Measurements from ENCODE around the gene TEAD4. TPM values are rescaled to one million over a fixed set of nuclear protein-coding genes. Genes with fewer than 3 reads are reported as not detected.

TEAD4 gene
- total RNA-seq, 2 experiments from 2014 or later, result not detected

DNA sequence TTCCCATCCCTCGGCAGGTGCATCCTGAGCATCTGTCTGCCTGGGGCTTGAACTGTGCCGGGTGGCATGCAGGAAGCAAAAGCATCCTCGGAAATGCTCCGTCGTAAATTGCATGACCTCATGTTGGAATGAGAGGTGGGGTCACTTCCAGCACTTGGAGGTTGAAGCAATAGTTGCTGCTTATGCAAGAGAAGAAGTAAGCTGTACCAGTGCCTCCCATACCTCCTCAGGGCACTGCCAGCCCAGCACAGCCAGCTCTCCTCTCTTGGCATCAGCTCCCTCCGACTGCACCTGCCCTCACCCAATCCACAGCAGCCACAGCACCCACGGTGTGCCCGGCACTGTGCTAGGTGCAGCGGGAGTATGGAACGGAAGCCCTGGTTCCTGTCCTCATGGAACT lies 11.5 kb downstream of the TEAD4 start:
- ATAC-seq (ENCODE audit: low read depth), result no peak
- Mint-ChIP-seq H3K4me3 (no peak overlapping the region), H3K36me3 (no peaks in the 10 kb centered on the region), H3K27ac (no peak overlapping the region), H3K4me1 (no peaks in the 10 kb centered on the region), H3K27me3 (peaks cover 8% of the 10 kb centered on the region), H3K9me3 (no peaks in the 10 kb centered on the region)
- POLR2A ChIA-PET, result no interaction called here
- no peak for DNase-seq

DNA sequence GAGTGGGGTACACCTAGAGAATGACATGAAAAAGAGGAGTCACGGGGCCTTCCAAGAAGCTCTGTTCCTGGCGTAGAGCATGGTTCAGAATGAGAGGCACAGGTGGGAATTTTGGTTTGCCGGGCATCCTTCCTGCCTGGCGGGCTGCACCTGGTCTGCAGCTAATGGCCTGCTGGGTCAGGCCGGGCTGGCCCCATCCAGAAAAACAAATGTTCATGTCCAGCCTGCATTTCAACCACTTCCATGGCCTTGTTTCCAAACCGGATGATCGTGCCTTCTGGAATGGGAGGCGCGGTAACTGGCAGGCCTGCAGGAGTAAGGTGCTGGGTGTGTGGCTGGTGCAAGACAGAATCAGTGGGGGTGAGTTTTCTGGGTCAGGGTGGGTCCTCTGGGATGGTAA lies 14.4 kb downstream of the TEAD4 start:
- H3K9me3 Mint-ChIP-seq, result no peaks in the 10 kb centered on the region
- no peak for ATAC-seq (ENCODE audit: low read depth)
- H3K27me3 Mint-ChIP-seq, result peaks cover 8% of the 10 kb centered on the region
- H3K27ac Mint-ChIP-seq, result no peak overlapping the region
- H3K4me3 Mint-ChIP-seq, result no peak overlapping the region
- DNase-seq, result no peak
- H3K36me3 Mint-ChIP-seq, result no peaks in the 10 kb centered on the region
- H3K4me1 Mint-ChIP-seq, result no peaks in the 10 kb centered on the region
- POLR2A ChIA-PET, result no interaction called here

DNA sequence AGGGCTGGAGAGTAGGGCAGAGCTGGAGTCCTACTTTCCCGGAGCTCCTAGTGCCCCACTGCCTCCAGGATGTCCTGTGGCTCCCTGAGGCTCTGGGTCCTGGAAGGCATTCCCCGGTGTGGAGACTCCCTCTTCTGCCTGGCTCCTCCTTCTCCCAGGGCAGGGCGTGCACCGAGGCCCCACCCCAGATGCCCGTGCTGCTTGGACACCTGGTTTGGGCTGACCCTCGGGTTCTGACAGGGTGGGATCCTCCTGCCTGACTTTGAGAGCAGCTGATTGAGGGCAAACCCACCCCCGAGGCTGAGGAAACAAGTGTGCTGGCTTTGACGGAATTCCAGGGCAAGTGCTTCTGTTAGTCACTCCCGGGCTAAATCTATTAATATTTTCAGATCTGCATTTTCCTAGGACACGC lies 15.4 kb downstream of the TEAD4 start:
- POLR2A ChIA-PET, result no interaction called here
- Mint-ChIP-seq H3K9me3 (no peaks in the 10 kb centered on the region), H3K4me3 (no peak overlapping the region), H3K4me1 (no peaks in the 10 kb centered on the region), H3K36me3 (no peaks in the 10 kb centered on the region), H3K27ac (no peak overlapping the region), H3K27me3 (peaks cover 5% of the 10 kb centered on the region)
- no peak for ATAC-seq (ENCODE audit: low read depth)
- no peak for DNase-seq

DNA sequence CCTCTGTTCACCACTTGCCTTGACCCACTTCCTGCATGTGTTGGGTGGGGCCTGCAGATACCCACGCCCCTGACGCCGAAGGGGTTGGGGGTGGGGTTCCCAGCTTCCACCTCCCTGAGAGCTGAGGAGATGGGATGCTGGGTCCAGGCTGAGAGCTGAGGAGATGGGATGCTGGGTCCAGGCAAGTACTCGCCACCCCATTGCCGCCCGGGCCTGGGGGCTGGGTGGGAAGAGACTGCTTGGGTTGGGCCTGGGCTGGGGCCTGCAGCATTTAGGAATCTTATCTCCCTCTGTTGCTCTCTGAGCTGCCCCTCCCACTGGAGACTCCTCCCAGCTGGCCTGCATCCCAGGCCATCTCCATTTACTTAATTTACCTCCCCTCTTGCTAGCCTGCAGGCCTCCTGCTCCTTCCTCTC lies 17.4 kb downstream of the TEAD4 start:
- Mint-ChIP-seq H3K27me3 (peaks cover 5% of the 10 kb centered on the region), H3K9me3 (no peaks in the 10 kb centered on the region), H3K36me3 (no peaks in the 10 kb centered on the region), H3K4me1 (no peaks in the 10 kb centered on the region), H3K27ac (no peak overlapping the region), H3K4me3 (no peak overlapping the region)
- DNase-seq (no peak), ATAC-seq (ENCODE audit: low read depth) (no peak)
- POLR2A ChIA-PET, result no interaction called here

DNA sequence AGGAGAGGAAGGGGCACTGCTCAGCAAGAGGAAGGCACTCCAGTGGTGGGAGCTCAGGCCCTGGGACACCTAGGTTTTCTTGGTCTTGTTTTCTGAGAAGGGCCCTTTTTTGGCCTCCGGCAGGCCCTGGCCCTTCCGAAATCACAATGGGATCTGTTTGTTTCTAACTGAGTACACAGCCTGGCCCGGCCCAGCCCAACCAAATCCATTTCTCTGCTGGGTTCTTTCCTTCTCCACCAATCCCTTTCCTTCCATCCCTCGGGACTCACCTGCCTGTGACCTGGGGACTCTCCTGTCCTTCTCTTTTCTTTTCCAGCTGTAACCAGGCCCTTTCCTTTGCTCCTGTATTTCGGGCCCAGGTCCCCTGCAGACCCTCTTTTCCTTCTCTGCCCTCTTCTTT lies 18.6 kb downstream of the TEAD4 start:
- Mint-ChIP-seq H3K36me3 (no peaks in the 10 kb centered on the region), H3K27ac (no peak overlapping the region), H3K9me3 (no peaks in the 10 kb centered on the region), H3K4me1 (no peaks in the 10 kb centered on the region), H3K27me3 (peaks cover 6% of the 10 kb centered on the region), H3K4me3 (no peak overlapping the region)
- no peak for ATAC-seq (ENCODE audit: low read depth)
- no peak for DNase-seq
- POLR2A ChIA-PET, result no interaction called here

DNA sequence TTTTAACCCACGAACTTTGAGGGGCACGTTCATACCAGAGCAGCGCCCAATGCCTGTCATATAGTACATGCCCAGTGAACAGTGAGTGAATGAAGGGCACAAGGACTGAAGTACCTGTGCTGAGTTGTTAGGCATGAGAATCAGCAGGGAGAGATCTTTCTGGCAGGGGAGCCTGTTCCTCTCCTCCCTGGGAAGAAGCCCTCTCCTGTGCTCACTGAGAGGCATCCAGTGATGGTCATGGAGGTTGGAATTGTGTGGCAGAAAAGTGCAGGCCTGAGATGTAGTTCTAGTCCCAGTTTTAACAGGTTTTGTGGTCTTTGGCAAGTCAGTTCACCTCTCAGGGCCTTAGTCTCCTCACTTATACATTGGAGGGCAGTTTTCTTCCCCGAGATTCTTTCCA lies 20.6 kb downstream of the TEAD4 start:
- POLR2A ChIA-PET, result no interaction called here
- Mint-ChIP-seq H3K4me1 (peaks cover 1% of the 10 kb centered on the region), H3K27ac (no peak overlapping the region), H3K27me3 (peaks cover 3% of the 10 kb centered on the region), H3K4me3 (no peak overlapping the region), H3K9me3 (no peaks in the 10 kb centered on the region), H3K36me3 (no peaks in the 10 kb centered on the region)
- DNase-seq (no peak), ATAC-seq (ENCODE audit: low read depth) (no peak)

DNA sequence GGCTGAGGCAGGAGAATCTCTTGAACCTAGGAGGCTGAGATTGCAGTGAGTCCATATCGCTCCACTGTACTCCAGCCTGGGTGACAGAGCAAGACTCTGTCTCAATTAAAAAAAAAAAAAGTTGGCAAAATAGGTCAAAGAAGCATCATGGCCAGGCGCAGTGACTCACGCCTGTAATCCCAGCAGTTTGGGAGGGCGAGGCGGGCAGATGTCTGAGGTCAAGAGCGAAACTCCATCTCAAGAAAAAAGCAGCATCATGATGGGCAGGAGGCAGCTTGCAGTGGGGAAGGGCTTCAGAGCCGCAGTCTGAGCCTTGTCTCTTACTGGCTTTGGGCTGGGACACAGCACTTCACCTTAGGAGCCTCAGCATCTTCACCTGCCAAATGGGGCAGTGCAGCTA lies 21.4 kb downstream of the TEAD4 start:
- Mint-ChIP-seq H3K36me3 (no peaks in the 10 kb centered on the region), H3K27ac (no peak overlapping the region), H3K4me3 (no peak overlapping the region), H3K27me3 (peaks cover 3% of the 10 kb centered on the region), H3K4me1 (peaks cover 1% of the 10 kb centered on the region), H3K9me3 (no peaks in the 10 kb centered on the region)
- ATAC-seq (ENCODE audit: low read depth), result no peak
- POLR2A ChIA-PET, result no interaction called here
- no peak for DNase-seq

DNA sequence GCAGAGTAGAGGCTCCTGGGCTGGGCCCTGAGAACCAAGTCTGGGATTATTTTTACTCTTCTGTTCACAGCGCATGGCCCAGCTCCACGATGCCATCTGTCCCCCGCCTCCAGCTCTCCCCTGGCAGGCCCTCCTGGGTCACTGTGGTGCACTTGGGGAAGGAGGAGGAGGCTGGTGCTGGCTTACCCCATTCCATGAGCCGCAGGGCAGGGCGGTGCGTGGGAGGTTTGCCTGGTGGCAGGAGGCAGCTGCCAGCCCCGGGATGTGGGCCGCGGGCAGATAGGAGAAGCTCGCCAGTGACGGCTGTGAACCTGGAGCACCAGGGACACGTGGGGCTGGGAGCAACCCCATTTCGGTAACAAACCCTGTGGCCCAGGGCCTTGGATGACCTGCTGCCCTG lies 23.2 kb downstream of the TEAD4 start:
- Mint-ChIP-seq H3K27me3 (peaks cover 3% of the 10 kb centered on the region), H3K4me3 (no peak overlapping the region), H3K4me1 (peaks cover 1% of the 10 kb centered on the region), H3K9me3 (no peaks in the 10 kb centered on the region), H3K36me3 (no peaks in the 10 kb centered on the region), H3K27ac (no peak overlapping the region)
- ATAC-seq (ENCODE audit: low read depth) (no peak), DNase-seq (no peak)
- POLR2A ChIA-PET, result no interaction called here

DNA sequence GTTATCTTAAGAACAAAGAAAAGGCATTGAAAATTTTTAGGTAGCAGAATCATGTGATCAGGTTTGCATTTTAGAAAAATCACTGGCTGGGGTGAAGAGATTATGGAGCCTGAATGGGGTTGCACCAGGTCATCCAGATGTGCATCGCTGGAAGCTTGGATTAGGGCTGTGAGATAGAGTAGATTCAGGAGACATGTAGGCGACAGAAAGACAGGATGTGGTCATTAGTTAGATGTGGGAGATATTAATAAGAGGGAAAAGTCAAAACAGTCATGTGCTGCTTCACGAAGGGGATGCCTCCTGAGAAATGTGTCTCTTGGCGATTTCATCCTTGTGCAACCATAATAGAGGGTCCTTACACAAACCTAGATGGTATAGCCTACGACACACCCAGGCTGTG lies 25.1 kb downstream of the TEAD4 start:
- POLR2A ChIA-PET, result no interaction called here
- Mint-ChIP-seq H3K4me1 (peaks cover 1% of the 10 kb centered on the region), H3K27ac (no peak overlapping the region), H3K9me3 (no peaks in the 10 kb centered on the region), H3K27me3 (peaks cover 3% of the 10 kb centered on the region), H3K36me3 (no peaks in the 10 kb centered on the region), H3K4me3 (no peak overlapping the region)
- ATAC-seq (ENCODE audit: low read depth) (no peak), DNase-seq (no peak)

DNA sequence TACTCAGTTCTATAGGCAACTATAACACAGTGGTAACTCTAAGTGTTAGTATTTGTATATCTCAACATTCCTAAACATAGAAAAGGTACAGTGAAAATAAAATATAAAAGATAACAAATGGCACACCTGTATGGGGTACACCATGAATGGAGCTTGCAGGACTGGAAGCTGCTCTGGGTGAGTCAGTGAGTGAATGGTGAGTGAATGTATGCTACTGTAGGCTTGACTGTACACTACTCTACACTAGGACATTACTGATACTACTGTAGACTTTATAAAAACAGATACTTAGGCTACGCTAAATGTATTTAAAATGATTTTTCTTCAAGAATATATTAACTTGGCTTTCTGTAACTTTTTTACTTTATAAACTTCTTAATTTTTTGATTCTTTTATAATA lies 25.5 kb downstream of the TEAD4 start:
- DNase-seq, result no peak
- Mint-ChIP-seq H3K36me3 (no peaks in the 10 kb centered on the region), H3K4me3 (no peak overlapping the region), H3K4me1 (peaks cover 1% of the 10 kb centered on the region), H3K27ac (no peak overlapping the region), H3K27me3 (peaks cover 3% of the 10 kb centered on the region), H3K9me3 (no peaks in the 10 kb centered on the region)
- ATAC-seq (ENCODE audit: low read depth), result no peak
- POLR2A ChIA-PET, result no interaction called here

DNA sequence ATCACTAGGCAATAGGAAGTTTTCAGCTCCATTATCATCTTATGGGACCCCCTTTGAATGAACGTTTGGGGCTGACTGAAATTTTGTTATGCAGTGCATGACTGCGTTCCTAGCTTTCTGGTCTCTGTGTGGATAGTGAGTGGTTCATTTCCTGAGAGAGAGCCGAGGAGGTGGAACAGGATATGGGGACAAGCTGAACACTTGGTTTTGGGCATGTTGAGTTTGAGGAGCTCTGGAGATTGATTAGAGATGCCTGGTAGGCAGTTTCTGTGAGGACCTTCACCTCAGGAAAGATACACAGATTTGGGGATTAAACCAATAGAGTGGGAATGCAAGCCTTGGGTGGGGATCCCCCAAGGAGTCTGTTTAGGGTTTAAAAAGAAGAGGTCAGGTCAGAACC lies 27.7 kb downstream of the TEAD4 start:
- DNase-seq, result no peak
- no peak for ATAC-seq (ENCODE audit: low read depth)
- Mint-ChIP-seq H3K4me3 (no peak overlapping the region), H3K36me3 (no peaks in the 10 kb centered on the region), H3K4me1 (peaks cover 1% of the 10 kb centered on the region), H3K9me3 (peaks cover 1% of the 10 kb centered on the region), H3K27me3 (peaks cover 3% of the 10 kb centered on the region), H3K27ac (no peak overlapping the region)
- POLR2A ChIA-PET, result no interaction called here

DNA sequence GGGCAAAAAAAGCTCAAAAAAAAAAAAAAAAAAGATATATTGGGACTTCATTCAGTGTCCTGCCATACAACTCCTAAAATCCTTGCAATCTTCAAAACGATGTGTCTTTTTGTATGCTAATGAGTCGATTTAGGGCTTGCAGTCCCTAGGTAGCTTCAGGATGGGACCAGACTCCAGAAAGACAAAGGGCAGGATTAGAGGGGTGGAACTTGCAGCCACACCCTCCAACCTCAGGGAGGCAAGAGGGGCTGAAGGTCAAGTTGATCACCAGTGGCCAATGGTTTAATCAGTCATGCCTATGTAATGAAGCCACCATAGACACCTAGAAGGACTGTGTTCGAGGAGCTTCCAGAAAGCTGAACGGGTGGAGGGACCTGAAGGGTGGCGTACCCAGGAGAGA lies 29.3 kb downstream of the TEAD4 start:
- POLR2A ChIA-PET, result no interaction called here
- Mint-ChIP-seq H3K27ac (no peak overlapping the region), H3K9me3 (peaks cover 1% of the 10 kb centered on the region), H3K4me1 (peaks cover 1% of the 10 kb centered on the region), H3K36me3 (no peaks in the 10 kb centered on the region), H3K4me3 (no peak overlapping the region), H3K27me3 (no peaks in the 10 kb centered on the region)
- no peak for ATAC-seq (ENCODE audit: low read depth)
- no peak for DNase-seq

DNA sequence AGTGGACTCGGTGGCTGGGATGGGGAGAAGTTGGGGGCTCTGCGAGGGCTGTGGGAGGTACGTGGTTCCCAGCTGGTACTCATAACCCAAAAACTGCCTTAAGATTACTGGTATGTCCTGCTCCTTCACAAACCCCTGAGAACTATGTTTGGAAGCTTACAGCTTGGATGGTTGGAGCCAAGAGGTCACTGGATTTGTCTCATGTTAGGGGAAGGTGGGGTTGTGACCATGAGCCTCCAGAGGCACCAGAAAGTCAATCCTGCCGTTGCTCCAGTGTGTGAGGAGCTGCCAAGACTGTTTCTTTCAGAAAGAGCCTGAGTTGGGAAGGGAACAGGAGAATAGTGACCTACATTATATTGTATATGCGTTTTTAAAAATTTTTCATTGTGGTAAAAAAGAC lies 33.5 kb downstream of the TEAD4 start:
- no peaks in the 10 kb centered on the region for H3K36me3 Mint-ChIP-seq
- DNase-seq, result no peak
- no peak for ATAC-seq (ENCODE audit: low read depth)
- no peaks in the 10 kb centered on the region for H3K4me1 Mint-ChIP-seq
- no peak overlapping the region for H3K27ac Mint-ChIP-seq
- POLR2A ChIA-PET, result no interaction called here
- peaks cover 1% of the 10 kb centered on the region for H3K9me3 Mint-ChIP-seq
- no peaks in the 10 kb centered on the region for H3K27me3 Mint-ChIP-seq
- H3K4me3 Mint-ChIP-seq, result no peak overlapping the region

DNA sequence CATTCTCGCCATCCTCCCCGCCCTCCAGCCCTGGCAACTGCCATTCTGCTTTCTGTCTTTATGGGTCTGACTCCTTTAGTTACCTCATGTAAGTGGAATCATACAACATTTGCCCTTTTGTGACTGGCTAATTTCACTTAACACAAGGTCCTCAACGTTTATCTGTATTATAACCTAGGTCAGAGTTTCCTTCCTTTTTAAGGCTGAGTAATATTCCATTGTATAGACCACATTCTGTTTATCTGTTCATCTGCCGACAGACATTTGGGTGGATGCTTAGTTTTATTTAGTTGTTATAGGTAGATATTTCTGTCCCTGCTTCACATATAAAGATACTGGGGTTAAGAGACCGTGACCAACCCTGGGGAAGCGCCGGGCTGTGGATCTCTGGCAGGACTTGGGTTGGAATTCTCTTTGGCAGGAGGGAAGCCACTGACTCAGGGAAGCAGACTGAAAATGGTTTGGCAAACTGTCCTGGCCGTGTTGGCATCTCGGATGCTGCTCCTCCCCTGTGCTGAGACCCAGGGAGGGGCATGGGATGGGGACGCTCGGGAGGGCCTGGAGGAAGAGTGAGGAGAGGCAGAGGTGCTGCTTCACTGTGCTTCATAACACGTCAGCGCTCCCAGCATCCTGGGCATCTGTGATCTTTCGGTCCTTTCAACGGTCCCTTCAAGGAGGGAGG lies 38.9 kb downstream of the TEAD4 start:
- no peak overlapping the region for H3K27ac Mint-ChIP-seq
- no peaks in the 10 kb centered on the region for H3K9me3 Mint-ChIP-seq
- ATAC-seq (ENCODE audit: low read depth) (no peak), DNase-seq (no peak)
- no peaks in the 10 kb centered on the region for H3K36me3 Mint-ChIP-seq
- H3K4me3 Mint-ChIP-seq, result no peak overlapping the region
- H3K27me3 Mint-ChIP-seq, result no peaks in the 10 kb centered on the region
- no peaks in the 10 kb centered on the region for H3K4me1 Mint-ChIP-seq
- POLR2A ChIA-PET, result no interaction called here

DNA sequence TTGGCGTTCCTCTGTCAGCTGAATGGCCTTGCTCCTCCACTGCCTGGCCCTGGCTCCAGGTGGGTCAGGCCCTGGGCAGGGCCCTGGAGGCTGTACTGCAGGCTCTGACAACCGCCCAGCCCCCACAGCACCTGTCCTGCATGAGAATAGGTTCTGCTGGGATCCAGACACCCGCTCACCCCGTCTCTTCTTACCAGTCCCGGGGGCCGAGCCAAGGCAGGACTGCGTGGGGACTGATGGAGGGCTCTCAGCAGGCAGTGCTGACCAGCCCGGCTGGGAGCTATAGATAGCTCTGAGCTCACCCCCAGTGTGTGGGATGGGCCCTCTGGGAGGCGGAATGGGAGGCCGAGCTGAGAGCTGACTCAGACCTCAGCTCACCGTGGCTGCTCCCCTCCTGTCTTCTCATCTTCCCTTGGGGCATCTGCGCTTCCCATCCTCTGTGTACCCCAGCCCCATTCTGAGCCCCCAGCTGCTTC lies 39.6 kb downstream of the TEAD4 start:
- DNase-seq (no peak), ATAC-seq (ENCODE audit: low read depth) (no peak)
- POLR2A ChIA-PET, result no interaction called here
- no peaks in the 10 kb centered on the region for H3K9me3 Mint-ChIP-seq
- H3K4me3 Mint-ChIP-seq, result no peak overlapping the region
- H3K36me3 Mint-ChIP-seq, result no peaks in the 10 kb centered on the region
- H3K27ac Mint-ChIP-seq, result no peak overlapping the region
- no peaks in the 10 kb centered on the region for H3K27me3 Mint-ChIP-seq
- no peaks in the 10 kb centered on the region for H3K4me1 Mint-ChIP-seq

Measured in activated naive CD8-positive, alpha-beta T cell treated with anti-CD3 and anti-CD28 coated beads, Interleukin-2, amount 10 ng/mL, durations not matched to agents 7 days and 5 days (primary cell).